Panc1 (cell line): ENCODE measurements around the gene ZNF362. TPM values are rescaled to one million over a fixed set of nuclear protein-coding genes. Genes with fewer than 3 reads are reported as not detected.

Source experiments
- ATAC-seq: fragments of 200-7000 bp; cut with Tn5 transposase; 2 replicates; pipeline ENCODE4 v1.9.1; 2020; ENCODE audit warnings: mild to moderate bottlenecking, moderate library complexity
- BruUV-seq: library from RNA; stranded (reverse); fragments of 400-500 nt; replicated peaks from 2 replicates; lab custom pipeline; 2021; lab: Mats Ljungman, UMichigan
- CTCF ChIA-PET: fragments of 300-600 bp; sonication (Branson Sonifier 250); formaldehyde crosslinking; loops from one replicate; lab custom pipeline; 2022; ENCODE audit warnings: antibody characterized with exemption; lab: Charles Lee
- POLR2A ChIA-PET: fragments of 300-600 bp; sonication (Branson Sonifier 250); formaldehyde crosslinking; loops from one replicate; lab custom pipeline; 2022; ENCODE audit warnings: antibody characterized with exemption; lab: Charles Lee
- DNase-seq: peaks from one replicate; pipeline ENCODE4 v3.0.0-alpha.2; 2010; ENCODE audit warnings: low read depth, low spot score
- H3K27ac ChIP-seq: 2 replicates; pipeline ENCODE4 v1.5.1; 2011; ENCODE audit warnings: mild to moderate bottlenecking, low read length, inconsistent platforms
- H3K27me3 ChIP-seq: fragments of 200-500 bp; sonication (Bioruptor generic); 2 replicates; pipeline ENCODE4 v1.6.0; 2014; ENCODE audit warnings: low read length, inconsistent platforms; ENCODE audit not compliant: control insufficient read depth, insufficient read depth
- H3K36me3 ChIP-seq: fragments of 200-500 bp; sonication (Bioruptor generic); 2 replicates; pipeline ENCODE4 v1.5.1; 2014; ENCODE audit warnings: inconsistent platforms, mild to moderate bottlenecking, low read length, moderate library complexity; ENCODE audit not compliant: control insufficient read depth, insufficient read depth
- H3K4me1 ChIP-seq: 2 replicates; pipeline ENCODE4 v1.5.1; 2011; ENCODE audit warnings: inconsistent platforms, mild to moderate bottlenecking, low read length, moderate library complexity; ENCODE audit not compliant: control insufficient read depth, insufficient read depth
- H3K4me3 ChIP-seq, 2 experiments: 2 replicates each; pipeline ENCODE4 v1.5.1; 2011 to 2012; ENCODE audit warnings: low read depth in 2 of 2, low read length in 2 of 2, mild to moderate bottlenecking in 2 of 2, inconsistent platforms in 1 of 2, moderate library complexity in 1 of 2
- H3K9me3 ChIP-seq: fragments of 200-500 bp; sonication (Bioruptor generic); 2 replicates; pipeline ENCODE4 v1.5.1; 2014; ENCODE audit warnings: low read depth, mild to moderate bottlenecking, inconsistent platforms, low read length, moderate library complexity; ENCODE audit not compliant: control insufficient read depth, insufficient read depth
- POLR2AphosphoS5 ChIP-seq: IDR thresholded peaks from 2 replicates; pipeline ENCODE4 v1.6.1; 2012; ENCODE audit warnings: mild to moderate bottlenecking, low read depth, low read length, moderate library complexity
- SIN3A ChIP-seq: IDR thresholded peaks from 2 replicates; pipeline ENCODE4 v1.6.1; 2012; ENCODE audit warnings: low read depth, mild to moderate bottlenecking, low read length, moderate library complexity, borderline replicate concordance; ENCODE audit not compliant: insufficient read depth
- TCF7L2 ChIP-seq: IDR thresholded peaks from 2 replicates; pipeline ENCODE4 v1.6.1; 2011; ENCODE audit warnings: mild to moderate bottlenecking, low read depth, low read length, inconsistent platforms
- in situ Hi-C: cut with HindIII; loops from 2 replicates; pipeline ENCODE4 v1.10.0; 2016; ENCODE audit warnings: low sequenced_read_pairs, low pct_unique_long_range_greater_than_20kb
- intact Hi-C: fragments of 100-400 bp; cut with micrococcal nuclease; formaldehyde crosslinking; loops from one replicate; pipeline ENCODE4 v1.10.0; 2022; ENCODE audit not compliant: unreplicated experiment
- total RNA-seq: library from RNA; stranded (reverse); gene quantifications from one replicate; pipeline ENCODE4 v1.2.1, GENCODE V29; 2021; ENCODE audit not compliant: unreplicated experiment
- TF ChIP-seq, protein P1 (sequence below), 2 experiments: IDR thresholded peaks; 2 replicates each; pipeline ENCODE4 v1.6.1; 2011 to 2012; ENCODE audit warnings: low read depth in 2 of 2, control low read depth in 1 of 2, low read length in 1 of 2, mild to moderate bottlenecking in 1 of 2, moderate library complexity in 1 of 2; ENCODE audit not compliant: insufficient read depth in 1 of 2
- TF ChIP-seq, protein P2 (sequence below): fragments of 450-650 bp; IDR thresholded peaks from 2 replicates; pipeline ENCODE4 v1.5.1; 2017; ENCODE audit warnings: mild to moderate bottlenecking

The ZNF362 gene
- total RNA-seq, 1 experiment from 2014 or later = 17.5 TPM

DNA sequence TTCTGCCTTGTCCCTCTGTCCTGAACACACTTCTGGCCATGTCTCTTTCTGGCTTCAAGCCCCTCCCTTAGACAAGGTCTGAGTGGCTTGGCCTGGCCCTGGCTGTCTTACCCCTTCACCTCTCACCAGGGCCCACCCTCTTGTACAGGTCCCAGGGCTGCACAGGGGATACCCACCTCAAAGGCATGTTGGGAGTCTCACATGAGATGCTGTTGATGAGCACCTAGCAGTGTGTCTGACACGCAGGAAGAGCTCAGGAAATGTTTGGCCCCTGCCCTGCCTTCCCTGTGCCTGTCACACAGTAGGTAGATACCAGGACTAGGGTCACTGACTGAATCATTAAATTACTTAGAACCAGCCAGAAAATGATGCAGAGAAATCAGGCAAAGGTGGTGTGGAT lies 16.6 kb downstream of the ZNF362 start:
- ChIA-PET CTCF (no interaction called here), POLR2A (no interaction called here)
- TF ChIP-seq, protein P1, sequence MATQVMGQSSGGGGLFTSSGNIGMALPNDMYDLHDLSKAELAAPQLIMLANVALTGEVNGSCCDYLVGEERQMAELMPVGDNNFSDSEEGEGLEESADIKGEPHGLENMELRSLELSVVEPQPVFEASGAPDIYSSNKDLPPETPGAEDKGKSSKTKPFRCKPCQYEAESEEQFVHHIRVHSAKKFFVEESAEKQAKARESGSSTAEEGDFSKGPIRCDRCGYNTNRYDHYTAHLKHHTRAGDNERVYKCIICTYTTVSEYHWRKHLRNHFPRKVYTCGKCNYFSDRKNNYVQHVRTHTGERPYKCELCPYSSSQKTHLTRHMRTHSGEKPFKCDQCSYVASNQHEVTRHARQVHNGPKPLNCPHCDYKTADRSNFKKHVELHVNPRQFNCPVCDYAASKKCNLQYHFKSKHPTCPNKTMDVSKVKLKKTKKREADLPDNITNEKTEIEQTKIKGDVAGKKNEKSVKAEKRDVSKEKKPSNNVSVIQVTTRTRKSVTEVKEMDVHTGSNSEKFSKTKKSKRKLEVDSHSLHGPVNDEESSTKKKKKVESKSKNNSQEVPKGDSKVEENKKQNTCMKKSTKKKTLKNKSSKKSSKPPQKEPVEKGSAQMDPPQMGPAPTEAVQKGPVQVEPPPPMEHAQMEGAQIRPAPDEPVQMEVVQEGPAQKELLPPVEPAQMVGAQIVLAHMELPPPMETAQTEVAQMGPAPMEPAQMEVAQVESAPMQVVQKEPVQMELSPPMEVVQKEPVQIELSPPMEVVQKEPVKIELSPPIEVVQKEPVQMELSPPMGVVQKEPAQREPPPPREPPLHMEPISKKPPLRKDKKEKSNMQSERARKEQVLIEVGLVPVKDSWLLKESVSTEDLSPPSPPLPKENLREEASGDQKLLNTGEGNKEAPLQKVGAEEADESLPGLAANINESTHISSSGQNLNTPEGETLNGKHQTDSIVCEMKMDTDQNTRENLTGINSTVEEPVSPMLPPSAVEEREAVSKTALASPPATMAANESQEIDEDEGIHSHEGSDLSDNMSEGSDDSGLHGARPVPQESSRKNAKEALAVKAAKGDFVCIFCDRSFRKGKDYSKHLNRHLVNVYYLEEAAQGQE (IDR thresholded peaks at IDR 0.05; ENCODE audit: insufficient read depth in 1 of 2, low read depth in 2 of 2, low read length in 1 of 2) = no peak
- TF ChIP-seq, protein P2, sequence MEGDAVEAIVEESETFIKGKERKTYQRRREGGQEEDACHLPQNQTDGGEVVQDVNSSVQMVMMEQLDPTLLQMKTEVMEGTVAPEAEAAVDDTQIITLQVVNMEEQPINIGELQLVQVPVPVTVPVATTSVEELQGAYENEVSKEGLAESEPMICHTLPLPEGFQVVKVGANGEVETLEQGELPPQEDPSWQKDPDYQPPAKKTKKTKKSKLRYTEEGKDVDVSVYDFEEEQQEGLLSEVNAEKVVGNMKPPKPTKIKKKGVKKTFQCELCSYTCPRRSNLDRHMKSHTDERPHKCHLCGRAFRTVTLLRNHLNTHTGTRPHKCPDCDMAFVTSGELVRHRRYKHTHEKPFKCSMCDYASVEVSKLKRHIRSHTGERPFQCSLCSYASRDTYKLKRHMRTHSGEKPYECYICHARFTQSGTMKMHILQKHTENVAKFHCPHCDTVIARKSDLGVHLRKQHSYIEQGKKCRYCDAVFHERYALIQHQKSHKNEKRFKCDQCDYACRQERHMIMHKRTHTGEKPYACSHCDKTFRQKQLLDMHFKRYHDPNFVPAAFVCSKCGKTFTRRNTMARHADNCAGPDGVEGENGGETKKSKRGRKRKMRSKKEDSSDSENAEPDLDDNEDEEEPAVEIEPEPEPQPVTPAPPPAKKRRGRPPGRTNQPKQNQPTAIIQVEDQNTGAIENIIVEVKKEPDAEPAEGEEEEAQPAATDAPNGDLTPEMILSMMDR = no peak
- TF ChIP-seq SIN3A = no peak
- TF ChIP-seq POLR2AphosphoS5 = no peak
- no peak for TF ChIP-seq TCF7L2
- Histone ChIP-seq H3K36me3 (no peaks in the 10 kb centered on the region), H3K4me1 (no peaks in the 10 kb centered on the region), H3K27ac (no peak overlapping the region), H3K4me3 (no peak overlapping the region), H3K9me3 (no peaks in the 10 kb centered on the region), H3K27me3 (no peaks in the 10 kb centered on the region)
- no TSS peak for BruUV-seq
- in situ Hi-C loops (no loop called here), intact Hi-C loops (no loop called here)
- ATAC-seq = no peak
- DNase-seq = no peak

DNA sequence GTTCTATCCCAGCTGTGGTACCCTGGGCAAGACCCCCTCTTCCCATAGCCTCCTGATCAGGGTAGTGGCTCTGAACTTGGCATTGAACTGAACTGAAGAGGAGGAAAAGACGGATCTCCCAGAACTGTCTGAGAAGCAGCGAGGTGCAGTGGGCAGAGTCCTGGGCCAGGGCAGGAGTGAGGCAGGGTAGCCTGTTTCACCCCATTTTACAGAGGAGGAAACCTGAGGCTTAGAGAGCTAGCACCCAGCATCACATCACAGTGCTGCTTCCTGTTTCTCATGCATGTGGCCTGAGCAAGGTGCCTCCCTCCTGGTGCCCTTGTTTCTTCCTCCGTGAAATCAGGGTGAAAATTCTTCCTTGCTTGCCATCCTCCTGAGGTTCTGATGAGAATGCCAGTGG lies 17.1 kb downstream of the ZNF362 start:
- H3K36me3 ChIP-seq = no peaks in the 10 kb centered on the region
- no peak for DNase-seq
- no peaks in the 10 kb centered on the region for H3K9me3 ChIP-seq
- BruUV-seq = no TSS peak
- intact Hi-C loops = no loop called here
- in situ Hi-C loops = no loop called here
- ATAC-seq = no peak
- no peaks in the 10 kb centered on the region for H3K4me1 ChIP-seq
- POLR2A ChIA-PET = no interaction called here
- H3K27ac ChIP-seq = no peak overlapping the region
- CTCF ChIA-PET = no interaction called here
- H3K27me3 ChIP-seq = no peaks in the 10 kb centered on the region
- no peak overlapping the region for H3K4me3 ChIP-seq
- no peak for TF ChIP-seq SIN3A
- no peak for TF ChIP-seq TCF7L2
- TF ChIP-seq, protein P1 (IDR thresholded peaks at IDR 0.05; ENCODE audit: insufficient read depth in 1 of 2, low read depth in 2 of 2, low read length in 1 of 2) = no peak
- TF ChIP-seq POLR2AphosphoS5 = no peak
- TF ChIP-seq, protein P2 = no peak
